ENCODE measurements around the gene CAPN7. TPM values are rescaled to one million over a fixed set of nuclear protein-coding genes. Genes with fewer than 3 reads are reported as not detected.

CAPN7 gene
- total and polyA plus RNA-seq, 10 donors, result 10.8 to 72.3 (median 48.8) TPM

- intact Hi-C loops (cut with DNase I; ENCODE audit: low total_unique reads), result no loop called here
- no peaks in the 10 kb centered on the region for H3K9me3 ChIP-seq
- peaks cover 0 to 33% (median 0%) of the 10 kb centered on the region in 6 donors for H3K36me3 ChIP-seq
- peak overlapping the region in 7 of 8 donors; percentile 4 to 93 (median 70) for H3K27ac ChIP-seq
- no peak for DNase-seq
- 91 to 98% (median 95%) methylated on average over 10 of the region's 10 CpGs for WGBS, 5 donors
- H3K4me3 ChIP-seq, result no peak overlapping the region
- TF ChIP-seq POLR2A (IDR thresholded peaks at IDR 0.05) (no peak), CTCF (IDR thresholded peaks at IDR 0.05 in 8 of 11, conservative IDR thresholded peaks at IDR 0.05 in 3 of 11) (no peak), POLR2AphosphoS5 (IDR thresholded peaks at IDR 0.05) (no peak)
- no peaks in the 10 kb centered on the region for H3K27me3 ChIP-seq (replicated peaks in 1 of 7)
- H3K4me1 ChIP-seq, result peaks cover 29 to 99% (median 74%) of the 10 kb centered on the region in 6 donors
Measured at GRCh38 chr3:15288331-15289035, 82.4 kb downstream of the CAPN7 start.

GRCh38 chr3:15289661-15290060 is 83.6 kb downstream of the CAPN7 start:
- 83 to 100% (median 89%) methylated on average over 1 of the region's 1 CpG for WGBS, 5 donors
- intact Hi-C loops (cut with DNase I; ENCODE audit: low total_unique reads), result no loop called here
- Histone ChIP-seq H3K27me3 (replicated peaks in 1 of 7) (no peaks in the 10 kb centered on the region), H3K9me3 (no peaks in the 10 kb centered on the region), H3K36me3 (peaks cover 0 to 33% (median 0%) of the 10 kb centered on the region in 6 donors), H3K4me1 (peaks cover 37 to 99% (median 74%) of the 10 kb centered on the region in 6 donors), H3K4me3 (no peak overlapping the region), H3K27ac (peak overlapping the region in 5 of 8 donors; percentile 88 to 93 (median 91))
- DNase-seq, result no peak
- TF ChIP-seq CTCF (IDR thresholded peaks at IDR 0.05 in 8 of 11, conservative IDR thresholded peaks at IDR 0.05 in 3 of 11) (no peak), POLR2AphosphoS5 (IDR thresholded peaks at IDR 0.05) (no peak), POLR2A (IDR thresholded peaks at IDR 0.05) (no peak)

- peaks cover 45 to 99% (median 82%) of the 10 kb centered on the region in 6 donors for H3K4me1 ChIP-seq
- TF ChIP-seq POLR2A (IDR thresholded peaks at IDR 0.05) (no peak), CTCF (IDR thresholded peaks at IDR 0.05 in 8 of 11, conservative IDR thresholded peaks at IDR 0.05 in 3 of 11) (no peak), POLR2AphosphoS5 (IDR thresholded peaks at IDR 0.05) (no peak)
- H3K36me3 ChIP-seq, result peaks cover 0 to 26% (median 0%) of the 10 kb centered on the region in 6 donors
- H3K9me3 ChIP-seq, result no peaks in the 10 kb centered on the region
- DNase-seq, result no peak
- peak overlapping the region in 1 of 8 donors; percentile 56 for H3K4me3 ChIP-seq
- intact Hi-C loops (cut with DNase I; ENCODE audit: low total_unique reads), result no loop called here
- no peaks in the 10 kb centered on the region for H3K27me3 ChIP-seq (replicated peaks in 1 of 7)
- 48 to 78% (median 73%) methylated on average over 3 of the region's 3 CpGs for WGBS, 5 donors
- peak overlapping the region; percentile 73 to 93 (median 90) for H3K27ac ChIP-seq
Measured at GRCh38 chr3:15290736-15291135, 84.7 kb downstream of the CAPN7 start.
